GM13976 (cell line): Measurements from ENCODE around the gene EIF4G3.
"Not testable (repeated sequence)": the region's sequence is repeated elsewhere in the genome, so short reads cannot be mapped to it uniquely, and the experiment has no call there.

ENCODE experiments used
- DNase-seq: peaks from one replicate; pipeline ENCODE4 v3.0.0; 2012; ENCODE audit warnings: low spot score
- CTCF ChIP-seq: IDR thresholded peaks from 2 replicates; pipeline ENCODE4 v1.5.1; 2012; ENCODE audit warnings: borderline replicate concordance, mild to moderate bottlenecking; ENCODE audit not compliant: insufficient read depth; ENCODE audit errors: extremely low read depth, missing control alignments, control extremely low read depth
- in situ Hi-C: fragments of 300-500 bp; cut with MboI; formaldehyde crosslinking; loops from one replicate; pipeline ENCODE4 v1.12.0; 2022; ENCODE audit warnings: low sequenced_read_pairs, mixed read lengths, inconsistent platforms; ENCODE audit not compliant: unreplicated experiment

The EIF4G3 gene

GRCh38 chr1:20870718-20871117, 306.0 kb downstream of the EIF4G3 start:
- in situ Hi-C loops: no loop called here
- DNase-seq: no peak
- TF ChIP-seq CTCF: no peak

- no peak for TF ChIP-seq CTCF
- no peak for DNase-seq
- in situ Hi-C loops: loop anchor here (10.0 kb wide), 1 partner anchor 57 kb away; no protein-coding TSS in a partner anchor
These were observed 308.4 kb downstream of the EIF4G3 start for GRCh38 chr1:20868263-20868662.

- no peak for DNase-seq
These were observed 308.9 kb downstream of the EIF4G3 start for GRCh38 chr1:20867847-20868246.

GRCh38 chr1:20867062-20867461, 309.6 kb downstream of the EIF4G3 start:
- no peak for DNase-seq
- in situ Hi-C loops: loop anchor here (10.0 kb wide), 1 partner anchor 58 kb away; no protein-coding TSS in a partner anchor
- no peak for TF ChIP-seq CTCF

More at GRCh38 chr1:20867847-20868246, 308.9 kb downstream of the EIF4G3 start:
- TF ChIP-seq CTCF: no peak
- in situ Hi-C loops: loop anchor here (10.0 kb wide), 1 partner anchor 57 kb away; no protein-coding TSS in a partner anchor

GRCh38 chr1:20865001-20865400, 311.7 kb downstream of the EIF4G3 start:
- in situ Hi-C loops: loop anchor here (10.0 kb wide), 1 partner anchor 60 kb away; no protein-coding TSS in a partner anchor
- TF ChIP-seq CTCF: no peak
- DNase-seq: no peak

- DNase-seq: no peak
- in situ Hi-C loops: no loop called here
- TF ChIP-seq CTCF: no peak
These were observed 322.2 kb downstream of the EIF4G3 start for GRCh38 chr1:20854529-20854928.

- DNase-seq, in situ Hi-C loops: not testable (repeated sequence)
These were observed 324.9 kb downstream of the EIF4G3 start for GRCh38 chr1:20851791-20852190.
